GM10266 (cell line): ENCODE results near the gene MIP.

Source experiments
- DNase-seq: peaks from one replicate; pipeline ENCODE4 v3.0.0; 2012; ENCODE audit errors: extremely low spot score
- CTCF ChIP-seq: IDR thresholded peaks from 2 replicates; pipeline ENCODE4 v1.5.1; 2012; ENCODE audit warnings: mild to moderate bottlenecking, low read depth; ENCODE audit not compliant: control insufficient read depth, insufficient read depth; ENCODE audit errors: missing control alignments

The MIP gene

GRCh38 chr12:56474389-56474788, 19.9 kb upstream of the MIP start:
- no peak for DNase-seq
- TF ChIP-seq CTCF, result no peak

GRCh38 chr12:56469007-56469930, 14.8 kb upstream of the MIP start:
- DNase-seq, result no peak
- no peak for TF ChIP-seq CTCF

- peak; percentile 92 for DNase-seq
- peak; percentile 74 for TF ChIP-seq CTCF
Observed at GRCh38 chr12:56468216-56469006, 14.0 kb upstream of the MIP start, which contains the start of gene SPRYD4. Gene SPRYD4, plus strand, starts transcription at chr12:56468578. Its CDS starts 14 bp downstream, at chr12:56468592.

GRCh38 chr12:56462565-56462964, 8.1 kb upstream of the MIP start:
- no peak for TF ChIP-seq CTCF
- no peak for DNase-seq

- no peak for TF ChIP-seq CTCF
- no peak for DNase-seq
Observed at GRCh38 chr12:56461235-56462159, 7.0 kb upstream of the MIP start.

- TF ChIP-seq CTCF, result no peak
- DNase-seq, result no peak
Observed at GRCh38 chr12:56457817-56458216, 3.4 kb upstream of the MIP start.
